Ishikawa (cell line): Measurements from ENCODE around the gene PPIA.

Experiments
- CEBPB ChIP-seq: IDR thresholded peaks from 2 replicates; pipeline ENCODE4 v1.6.1; 2012
- CREB1 ChIP-seq: IDR thresholded peaks from 2 replicates; pipeline ENCODE4 v1.6.1; 2012; ENCODE audit warnings: low read depth
- EGR1 ChIP-seq: IDR thresholded peaks from 2 replicates; pipeline ENCODE4 v1.6.1; 2012
- EP300 ChIP-seq: IDR thresholded peaks from 2 replicates; pipeline ENCODE4 v1.6.1; 2012; ENCODE audit warnings: borderline replicate concordance
- FOXM1 ChIP-seq: IDR thresholded peaks from 2 replicates; pipeline ENCODE4 v1.6.1; 2012; ENCODE audit warnings: low read depth, borderline replicate concordance
- MAX ChIP-seq: IDR thresholded peaks from 2 replicates; pipeline ENCODE4 v1.6.1; 2012
- NFIC ChIP-seq: IDR thresholded peaks from 2 replicates; pipeline ENCODE4 v1.6.1; 2012
- RAD21 ChIP-seq: IDR thresholded peaks from 2 replicates; pipeline ENCODE4 v1.6.1; 2012; ENCODE audit warnings: low read depth
- REST ChIP-seq: IDR thresholded peaks from 2 replicates; pipeline ENCODE4 v1.6.1; 2012; ENCODE audit warnings: low read depth, mild to moderate bottlenecking
- TAF1 ChIP-seq: IDR thresholded peaks from 2 replicates; pipeline ENCODE4 v1.6.1; 2012; ENCODE audit warnings: low read depth, mild to moderate bottlenecking
- TCF12 ChIP-seq: IDR thresholded peaks from 2 replicates; pipeline ENCODE4 v1.6.1; 2012; ENCODE audit warnings: low read depth
- TEAD4 ChIP-seq: IDR thresholded peaks from 2 replicates; pipeline ENCODE4 v1.6.1; 2012
- USF1 ChIP-seq: IDR thresholded peaks from 2 replicates; pipeline ENCODE4 v1.6.1; 2012
- YY1 ChIP-seq: IDR thresholded peaks from 2 replicates; pipeline ENCODE4 v1.6.1; 2012; ENCODE audit warnings: low read depth
- ZBTB7A ChIP-seq: IDR thresholded peaks from 2 replicates; pipeline ENCODE4 v1.6.1; 2012; ENCODE audit warnings: low read depth

The PPIA gene

GRCh38 chr7:44759246-44759645 is 37.2 kb upstream of the PPIA start:
- TF ChIP-seq CREB1 = no peak
- no peak for TF ChIP-seq TCF12
- TF ChIP-seq FOXM1 = no peak
- TF ChIP-seq USF1 = no peak
- TF ChIP-seq EP300 = no peak
- TF ChIP-seq TEAD4 = no peak
- TF ChIP-seq NFIC = no peak
- no peak for TF ChIP-seq REST
- no peak for TF ChIP-seq EGR1
- no peak for TF ChIP-seq ZBTB7A
- no peak for TF ChIP-seq TAF1

GRCh38 chr7:44760034-44760580 is 36.4 kb upstream of the PPIA start:
- no peak for TF ChIP-seq ZBTB7A

- no peak for TF ChIP-seq CREB1
- TF ChIP-seq USF1 = no peak
- TF ChIP-seq EGR1 = no peak
- TF ChIP-seq TEAD4 = no peak
- TF ChIP-seq CEBPB = no peak
- no peak for TF ChIP-seq YY1
- TF ChIP-seq EP300 = no peak
- no peak for TF ChIP-seq TAF1
- no peak for TF ChIP-seq ZBTB7A
- no peak for TF ChIP-seq REST
Observed at GRCh38 chr7:44761207-44762161, 35.0 kb upstream of the PPIA start.

GRCh38 chr7:44762300-44762699 is 34.2 kb upstream of the PPIA start:
- TF ChIP-seq CEBPB (no peak), TAF1 (no peak), YY1 (no peak), CREB1 (no peak)

- TF ChIP-seq USF1 (no peak), CREB1 (no peak), YY1 (no peak), FOXM1 (no peak), TAF1 (no peak), NFIC (no peak), EGR1 (no peak), MAX (no peak), TCF12 (no peak), TEAD4 (no peak), RAD21 (no peak)
Observed at GRCh38 chr7:44762726-44763522, 33.6 kb upstream of the PPIA start.
